C4-2B (cell line): Measurements from ENCODE around the gene DEK.

Source experiments
- ZFX ChIP-seq: fragments of 450-650 bp; IDR thresholded peaks from 2 replicates; pipeline ENCODE4 v1.6.1; 2017
- TF ChIP-seq, protein P1 (sequence below): fragments of 450-650 bp; conservative IDR thresholded peaks from 2 replicates; pipeline ENCODE4 v1.5.1; 2017; ENCODE audit warnings: mild to moderate bottlenecking

DNA sequence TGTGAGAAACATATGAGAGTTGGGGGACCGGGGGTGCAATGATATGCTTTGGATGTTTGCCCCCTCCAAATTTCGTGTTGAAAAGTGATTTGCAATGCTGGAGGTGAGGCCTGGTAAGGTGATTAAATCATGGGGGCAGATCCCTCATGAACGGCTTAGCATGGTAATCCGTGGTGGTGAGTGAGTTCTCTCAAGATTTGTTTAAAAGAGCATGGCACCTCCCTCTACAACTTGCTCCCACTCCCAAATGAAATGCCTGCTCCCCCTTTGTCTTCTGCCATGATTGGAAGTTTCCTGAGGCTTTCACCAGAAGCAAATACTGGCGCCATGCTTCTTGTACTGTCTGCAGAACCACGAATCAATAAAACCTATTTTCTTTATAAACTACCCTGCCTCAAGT lies 2.5 kb downstream of the DEK start:
- TF ChIP-seq, protein P1, sequence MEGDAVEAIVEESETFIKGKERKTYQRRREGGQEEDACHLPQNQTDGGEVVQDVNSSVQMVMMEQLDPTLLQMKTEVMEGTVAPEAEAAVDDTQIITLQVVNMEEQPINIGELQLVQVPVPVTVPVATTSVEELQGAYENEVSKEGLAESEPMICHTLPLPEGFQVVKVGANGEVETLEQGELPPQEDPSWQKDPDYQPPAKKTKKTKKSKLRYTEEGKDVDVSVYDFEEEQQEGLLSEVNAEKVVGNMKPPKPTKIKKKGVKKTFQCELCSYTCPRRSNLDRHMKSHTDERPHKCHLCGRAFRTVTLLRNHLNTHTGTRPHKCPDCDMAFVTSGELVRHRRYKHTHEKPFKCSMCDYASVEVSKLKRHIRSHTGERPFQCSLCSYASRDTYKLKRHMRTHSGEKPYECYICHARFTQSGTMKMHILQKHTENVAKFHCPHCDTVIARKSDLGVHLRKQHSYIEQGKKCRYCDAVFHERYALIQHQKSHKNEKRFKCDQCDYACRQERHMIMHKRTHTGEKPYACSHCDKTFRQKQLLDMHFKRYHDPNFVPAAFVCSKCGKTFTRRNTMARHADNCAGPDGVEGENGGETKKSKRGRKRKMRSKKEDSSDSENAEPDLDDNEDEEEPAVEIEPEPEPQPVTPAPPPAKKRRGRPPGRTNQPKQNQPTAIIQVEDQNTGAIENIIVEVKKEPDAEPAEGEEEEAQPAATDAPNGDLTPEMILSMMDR, result no peak
- TF ChIP-seq ZFX, result no peak
